Colonic mucosa (tissue), 4 donors: ENCODE data around the gene FHIT. TPM values are rescaled to one million over a fixed set of nuclear protein-coding genes. Genes with fewer than 3 reads are reported as not detected.

ENCODE experiments used
- DNase-seq: peaks from one replicate; pipeline ENCODE4 v3.0.0-alpha.2; 2020
- H3K27ac ChIP-seq: fragments of 200-600 bp; one replicate; pipeline ENCODE4 v1.8.0; 2021
- H3K27me3 ChIP-seq: fragments of 200-600 bp; one replicate; pipeline ENCODE4 v1.8.0; 2021
- H3K36me3 ChIP-seq: fragments of 200-600 bp; one replicate; pipeline ENCODE4 v1.8.0; 2021
- H3K4me1 ChIP-seq: fragments of 200-600 bp; one replicate; pipeline ENCODE4 v1.8.0; 2021; ENCODE audit warnings: mild to moderate bottlenecking
- H3K4me3 ChIP-seq: fragments of 200-600 bp; one replicate; pipeline ENCODE4 v1.8.0; 2021
- H3K9ac ChIP-seq, 2 donors: one replicate each; pipeline ENCODE4 v1.7.0; 2013; ENCODE audit warnings: control low read depth in 2 of 2, low read depth in 2 of 2, low read length in 2 of 2
- H3K9me3 ChIP-seq: fragments of 200-600 bp; one replicate; pipeline ENCODE4 v1.8.0; 2021
- CTCF ChIP-seq: fragments of 200-600 bp; IDR thresholded peaks from one replicate; pipeline ENCODE4 v1.8.0; 2022; ENCODE audit warnings: antibody characterized with exemption, mild to moderate bottlenecking
- intact Hi-C: fragments of 100-400 bp; cut with DNase I; formaldehyde crosslinking; loops from one replicate; pipeline ENCODE4 v1.14.1; 2022
- total RNA-seq, 2 donors: library from RNA; stranded (reverse); fragmentation: NEBNext Ultra II Directional in 1 of 2; extraction: Animal tissue kit (Norgen Biotek cat#: 25700) in 1 of 2; gene quantifications; one replicate each; pipeline ENCODE4 v1.2.1, GENCODE V29; 2021
- donor health status: healthy.
- donor health status: DM: no; HTN: no; CAD: no.
- donor health status: DM: no; HTN: no; CAD: no.

The FHIT gene
- total RNA-seq, 2 donors from 2014 or later = 7.7 to 9.4 TPM

GRCh38 chr3:60160822-60161748, 1090.2 kb downstream of the FHIT start:
- Histone ChIP-seq H3K9ac (no peak overlapping the region), H3K36me3 (no peaks in the 10 kb centered on the region), H3K4me1 (no peaks in the 10 kb centered on the region), H3K9me3 (no peaks in the 10 kb centered on the region), H3K4me3 (no peak overlapping the region), H3K27me3 (no peaks in the 10 kb centered on the region), H3K27ac (no peak overlapping the region)
- intact Hi-C loops = no loop called here
- DNase-seq = no peak
- no peak for TF ChIP-seq CTCF

- no peak for TF ChIP-seq CTCF
- Histone ChIP-seq H3K27ac (no peak overlapping the region), H3K36me3 (no peaks in the 10 kb centered on the region), H3K9ac (no peak overlapping the region), H3K4me3 (no peak overlapping the region), H3K9me3 (no peaks in the 10 kb centered on the region), H3K27me3 (no peaks in the 10 kb centered on the region), H3K4me1 (no peaks in the 10 kb centered on the region)
- no peak for DNase-seq
- intact Hi-C loops = no loop called here
Observed at GRCh38 chr3:60160111-60160821, 1091.0 kb downstream of the FHIT start.

- H3K9me3 ChIP-seq = no peaks in the 10 kb centered on the region
- H3K9ac ChIP-seq = no peak overlapping the region
- TF ChIP-seq CTCF = no peak
- DNase-seq = no peak
- intact Hi-C loops = no loop called here
- H3K27ac ChIP-seq = no peak overlapping the region
- no peaks in the 10 kb centered on the region for H3K27me3 ChIP-seq
- no peak overlapping the region for H3K4me3 ChIP-seq
- no peaks in the 10 kb centered on the region for H3K4me1 ChIP-seq
- no peaks in the 10 kb centered on the region for H3K36me3 ChIP-seq
Observed at GRCh38 chr3:60158035-60158434, 1093.2 kb downstream of the FHIT start.

GRCh38 chr3:60154011-60154410, 1097.2 kb downstream of the FHIT start:
- Histone ChIP-seq H3K9me3 (no peaks in the 10 kb centered on the region), H3K4me1 (no peaks in the 10 kb centered on the region), H3K36me3 (no peaks in the 10 kb centered on the region), H3K9ac (no peak overlapping the region), H3K27ac (no peak overlapping the region), H3K27me3 (no peaks in the 10 kb centered on the region), H3K4me3 (no peak overlapping the region)
- DNase-seq = no peak
- intact Hi-C loops = no loop called here
- no peak for TF ChIP-seq CTCF

- H3K9me3 ChIP-seq = no peaks in the 10 kb centered on the region
- no peaks in the 10 kb centered on the region for H3K27me3 ChIP-seq
- H3K9ac ChIP-seq = no peak overlapping the region
- H3K4me3 ChIP-seq = no peak overlapping the region
- no peak for DNase-seq
- intact Hi-C loops = no loop called here
- H3K4me1 ChIP-seq = no peaks in the 10 kb centered on the region
- no peak for TF ChIP-seq CTCF
- no peaks in the 10 kb centered on the region for H3K36me3 ChIP-seq
- H3K27ac ChIP-seq = no peak overlapping the region
Observed at GRCh38 chr3:60153221-60153999, 1097.8 kb downstream of the FHIT start.
